CD8-positive, alpha-beta memory T cell (primary cell): Measurements from ENCODE around the gene PLA2G4D. TPM values are rescaled to one million over a fixed set of nuclear protein-coding genes. Genes with fewer than 3 reads are reported as not detected.

Experiments
- CTCF ChIA-PET: fragments of 350-600 bp; sonication (Branson Sonifier 250); formaldehyde crosslinking; loops from one replicate; lab custom pipeline; 2021; ENCODE audit warnings: antibody characterized with exemption; lab: Charles Lee
- POLR2A ChIA-PET: fragments of 350-600 bp; sonication (Branson Sonifier 250); formaldehyde crosslinking; loops from one replicate; lab custom pipeline; 2021; ENCODE audit warnings: antibody characterized with exemption; lab: Charles Lee
- DNase-seq, 5 donors: peaks; one replicate each; pipeline versions ENCODE4 v3.0.0 to v3.0.0-alpha.2; 2020 to 2022; ENCODE audit warnings: mixed read lengths in 1 of 5
- H3K27ac ChIP-seq: one replicate; pipeline ENCODE4 v1.7.0; 2013; ENCODE audit warnings: low read depth, mild to moderate bottlenecking, low read length, moderate library complexity
- H3K27me3 ChIP-seq: 2 replicates; pipeline ENCODE4 v1.7.0; 2013; ENCODE audit warnings: low read length, mild to moderate bottlenecking; ENCODE audit not compliant: insufficient read depth, poor library complexity, severe bottlenecking
- H3K36me3 ChIP-seq: 2 replicates; pipeline ENCODE4 v1.7.0; 2013; ENCODE audit warnings: mild to moderate bottlenecking, low read length, moderate library complexity; ENCODE audit not compliant: insufficient read depth
- H3K4me1 ChIP-seq: 2 replicates; pipeline ENCODE4 v1.7.0; 2013; ENCODE audit warnings: mild to moderate bottlenecking, low read length, moderate library complexity; ENCODE audit not compliant: insufficient read depth
- H3K4me3 ChIP-seq: 2 replicates; pipeline ENCODE4 v1.7.0; 2013; ENCODE audit warnings: mild to moderate bottlenecking, low read length
- H3K9me3 ChIP-seq: 2 replicates; pipeline ENCODE4 v1.7.0; 2013; ENCODE audit warnings: mild to moderate bottlenecking, low read length
- H3K27ac Mint-ChIP-seq, 8 donors: one replicate each; pipeline ENCODE4 v1.8.0; 2020 to 2021; ENCODE audit warnings: mixed read lengths in 8 of 8, mild to moderate bottlenecking in 6 of 8, inconsistent platforms in 3 of 8, moderate library complexity in 3 of 8
- H3K27me3 Mint-ChIP-seq, 2 donors: one replicate each; pipeline ENCODE4 v1.8.0; 2020 to 2021; ENCODE audit warnings: mixed read lengths in 2 of 2, mild to moderate bottlenecking in 1 of 2, moderate library complexity in 1 of 2
- H3K36me3 Mint-ChIP-seq, 3 donors: one replicate each; pipeline ENCODE4 v1.8.0; 2020 to 2021; ENCODE audit warnings: mixed read lengths in 3 of 3, inconsistent platforms in 1 of 3, mild to moderate bottlenecking in 1 of 3
- H3K4me1 Mint-ChIP-seq, 3 donors: one replicate each; pipeline ENCODE4 v1.8.0; 2020 to 2021; ENCODE audit warnings: mixed read lengths in 3 of 3, inconsistent platforms in 1 of 3, mild to moderate bottlenecking in 1 of 3
- H3K4me3 Mint-ChIP-seq, 7 donors: one replicate each; pipeline ENCODE4 v1.8.0; 2020 to 2021; ENCODE audit warnings: mixed read lengths in 7 of 7, mild to moderate bottlenecking in 6 of 7, moderate library complexity in 4 of 7, inconsistent platforms in 2 of 7
- H3K9me3 Mint-ChIP-seq, 5 donors: one replicate each; pipeline ENCODE4 v1.8.0; 2020 to 2022; ENCODE audit warnings: mixed read lengths in 5 of 5, mild to moderate bottlenecking in 3 of 5, moderate library complexity in 2 of 5, inconsistent platforms in 1 of 5
- polyA plus RNA-seq: library from polyadenylated mRNA; unstranded; fragments of 300-500 nt; fragmentation: Illumina TruSeq; gene quantifications from one replicate; pipeline ENCODE4 v1.2.3, GENCODE V29; 2021
- total RNA-seq, 2 experiments: library from RNA; stranded (reverse); gene quantifications; one replicate each; pipeline ENCODE4 v1.2.3, GENCODE V29; 2021

The PLA2G4D gene
- total and polyA plus RNA-seq, 3 experiments from 2014 or later: not detected

DNA sequence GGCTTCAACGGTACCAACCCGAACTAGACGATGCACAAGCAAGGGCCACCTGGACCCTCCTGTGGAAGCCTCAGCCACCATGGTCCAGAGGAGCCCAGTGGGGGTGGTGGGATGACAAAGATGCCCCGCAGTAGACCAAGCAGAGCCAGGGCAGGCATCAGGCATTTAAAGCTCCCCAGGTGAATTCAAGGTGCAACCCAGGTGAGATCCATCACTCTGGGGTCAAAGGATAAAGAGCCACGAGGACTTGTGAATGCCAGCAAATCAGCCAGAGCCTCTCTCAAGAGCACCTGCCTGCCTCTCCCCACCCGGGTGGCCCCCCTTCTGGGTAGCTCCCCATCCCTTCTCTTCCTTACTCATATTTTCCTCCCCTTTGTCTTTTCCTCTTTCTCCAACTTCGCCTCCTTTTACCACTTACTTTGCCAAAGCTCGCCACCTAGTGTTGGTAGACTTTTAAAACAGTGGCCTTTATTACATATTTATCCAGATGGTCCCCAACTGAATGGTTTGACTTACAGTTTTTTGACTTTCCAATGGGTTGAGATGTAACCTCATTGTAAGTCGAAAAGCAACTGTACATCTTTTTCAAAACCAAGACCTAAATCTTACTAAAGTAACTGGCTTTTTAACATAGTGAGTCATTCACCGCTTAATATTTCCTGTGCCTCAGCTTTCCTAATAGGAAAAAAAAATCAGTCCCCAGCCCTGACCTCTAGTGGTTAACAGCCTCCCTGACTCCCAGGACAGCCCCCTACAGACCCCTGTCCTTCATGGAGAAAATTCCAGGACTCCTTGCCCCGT, 43.3 kb upstream of the PLA2G4D start:
- H3K9me3 ChIP-seq: no peaks in the 10 kb centered on the region
- Mint-ChIP-seq H3K27me3 (peaks cover 2 to 16% of the 10 kb centered on the region in 2 donors), H3K36me3 (no peaks in the 10 kb centered on the region), H3K4me3 (peak overlapping the region in 1 of 7 donors; percentile 24), H3K27ac (no peak overlapping the region), H3K4me1 (no peaks in the 10 kb centered on the region), H3K9me3 (no peaks in the 10 kb centered on the region)
- ChIA-PET CTCF (interaction anchor here (1.1 to 1.8 kb wide), 7 partner anchors 16 to 365 kb away, joined by 3 to 5 read pairs (median 3); partner anchors contain the start of genes PLA2G4D and PLA2G4F), POLR2A (no interaction called here)
- H3K27me3 ChIP-seq: no peaks in the 10 kb centered on the region
- H3K4me1 ChIP-seq: no peaks in the 10 kb centered on the region
- H3K4me3 ChIP-seq: no peak overlapping the region
- H3K27ac ChIP-seq: no peak overlapping the region
- peak in 1 of 5 donors; percentile 4 for DNase-seq
- H3K36me3 ChIP-seq: no peaks in the 10 kb centered on the region

DNA sequence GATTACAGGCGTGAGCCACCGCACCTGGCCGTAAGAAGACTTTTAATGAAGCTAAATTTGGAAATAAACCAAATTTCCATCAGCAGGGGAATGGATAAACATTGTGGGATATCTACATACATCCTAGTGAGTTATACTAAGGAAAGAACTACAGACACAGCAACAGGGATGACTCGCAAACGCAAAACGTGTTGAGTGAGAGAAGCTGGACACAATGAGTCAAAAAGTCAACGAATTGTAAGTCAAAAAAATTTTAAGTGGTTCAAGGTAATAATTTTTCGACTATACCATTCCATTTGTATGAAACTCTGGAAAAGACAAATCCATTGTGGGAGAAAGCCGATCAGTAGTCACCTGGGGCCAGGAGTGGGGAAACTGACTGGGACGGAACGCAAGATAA, 42.2 kb upstream of the PLA2G4D start:
- Histone ChIP-seq H3K4me1 (no peaks in the 10 kb centered on the region), H3K9me3 (no peaks in the 10 kb centered on the region), H3K36me3 (no peaks in the 10 kb centered on the region), H3K27ac (no peak overlapping the region), H3K27me3 (no peaks in the 10 kb centered on the region), H3K4me3 (no peak overlapping the region)
- CTCF ChIA-PET: no interaction called here
- Mint-ChIP-seq H3K4me1 (no peaks in the 10 kb centered on the region), H3K4me3 (no peak overlapping the region), H3K36me3 (no peaks in the 10 kb centered on the region), H3K9me3 (no peaks in the 10 kb centered on the region), H3K27me3 (peaks cover 2 to 22% of the 10 kb centered on the region in 2 donors), H3K27ac (no peak overlapping the region)
- POLR2A ChIA-PET: no interaction called here
- DNase-seq: no peak

GRCh38 chr15:42135351-42135750, 41.0 kb upstream of the PLA2G4D start:
- H3K9me3 ChIP-seq: no peaks in the 10 kb centered on the region
- Mint-ChIP-seq H3K4me3 (no peak overlapping the region), H3K27ac (no peak overlapping the region), H3K36me3 (no peaks in the 10 kb centered on the region), H3K27me3 (peaks cover 3 to 30% of the 10 kb centered on the region in 2 donors), H3K9me3 (no peaks in the 10 kb centered on the region), H3K4me1 (no peaks in the 10 kb centered on the region)
- no peaks in the 10 kb centered on the region for H3K36me3 ChIP-seq
- CTCF ChIA-PET: no interaction called here
- POLR2A ChIA-PET: no interaction called here
- H3K27ac ChIP-seq: no peak overlapping the region
- no peak for DNase-seq
- no peaks in the 10 kb centered on the region for H3K4me1 ChIP-seq
- H3K27me3 ChIP-seq: no peaks in the 10 kb centered on the region
- no peak overlapping the region for H3K4me3 ChIP-seq

- ChIA-PET CTCF (no interaction called here), POLR2A (no interaction called here)
- H3K27ac ChIP-seq: no peak overlapping the region
- no peak overlapping the region for H3K4me3 ChIP-seq
- Mint-ChIP-seq H3K36me3 (no peaks in the 10 kb centered on the region), H3K27me3 (peaks cover 7 to 36% of the 10 kb centered on the region in 2 donors), H3K9me3 (no peaks in the 10 kb centered on the region), H3K4me1 (no peaks in the 10 kb centered on the region), H3K27ac (no peak overlapping the region), H3K4me3 (no peak overlapping the region)
- no peaks in the 10 kb centered on the region for H3K9me3 ChIP-seq
- H3K27me3 ChIP-seq: no peaks in the 10 kb centered on the region
- no peaks in the 10 kb centered on the region for H3K36me3 ChIP-seq
- DNase-seq: no peak
- H3K4me1 ChIP-seq: no peaks in the 10 kb centered on the region
Measured at GRCh38 chr15:42134617-42135245, 40.4 kb upstream of the PLA2G4D start.

GRCh38 chr15:42133886-42134502, 39.6 kb upstream of the PLA2G4D start:
- Histone ChIP-seq H3K9me3 (no peaks in the 10 kb centered on the region), H3K4me3 (no peak overlapping the region), H3K36me3 (no peaks in the 10 kb centered on the region), H3K27ac (no peak overlapping the region), H3K4me1 (no peaks in the 10 kb centered on the region), H3K27me3 (no peaks in the 10 kb centered on the region)
- H3K4me3 Mint-ChIP-seq: no peak overlapping the region
- H3K9me3 Mint-ChIP-seq: no peaks in the 10 kb centered on the region
- CTCF ChIA-PET: no interaction called here
- H3K4me1 Mint-ChIP-seq: no peaks in the 10 kb centered on the region
- POLR2A ChIA-PET: no interaction called here
- no peak overlapping the region for H3K27ac Mint-ChIP-seq
- H3K36me3 Mint-ChIP-seq: no peaks in the 10 kb centered on the region
- peak in 3 of 5 donors; percentile 14 to 63 (median 27) for DNase-seq
- H3K27me3 Mint-ChIP-seq: peaks cover 7 to 44% of the 10 kb centered on the region in 2 donors

GRCh38 chr15:42133356-42133755, 39.0 kb upstream of the PLA2G4D start:
- ChIA-PET CTCF (no interaction called here), POLR2A (no interaction called here)
- Histone ChIP-seq H3K27me3 (no peaks in the 10 kb centered on the region), H3K4me1 (no peaks in the 10 kb centered on the region), H3K4me3 (no peak overlapping the region), H3K9me3 (no peaks in the 10 kb centered on the region), H3K27ac (no peak overlapping the region), H3K36me3 (no peaks in the 10 kb centered on the region)
- H3K27ac Mint-ChIP-seq: no peak overlapping the region
- DNase-seq: no peak
- no peak overlapping the region for H3K4me3 Mint-ChIP-seq
- no peaks in the 10 kb centered on the region for H3K36me3 Mint-ChIP-seq
- no peaks in the 10 kb centered on the region for H3K9me3 Mint-ChIP-seq
- peaks cover 7 to 45% of the 10 kb centered on the region in 2 donors for H3K27me3 Mint-ChIP-seq
- H3K4me1 Mint-ChIP-seq: no peaks in the 10 kb centered on the region

DNA sequence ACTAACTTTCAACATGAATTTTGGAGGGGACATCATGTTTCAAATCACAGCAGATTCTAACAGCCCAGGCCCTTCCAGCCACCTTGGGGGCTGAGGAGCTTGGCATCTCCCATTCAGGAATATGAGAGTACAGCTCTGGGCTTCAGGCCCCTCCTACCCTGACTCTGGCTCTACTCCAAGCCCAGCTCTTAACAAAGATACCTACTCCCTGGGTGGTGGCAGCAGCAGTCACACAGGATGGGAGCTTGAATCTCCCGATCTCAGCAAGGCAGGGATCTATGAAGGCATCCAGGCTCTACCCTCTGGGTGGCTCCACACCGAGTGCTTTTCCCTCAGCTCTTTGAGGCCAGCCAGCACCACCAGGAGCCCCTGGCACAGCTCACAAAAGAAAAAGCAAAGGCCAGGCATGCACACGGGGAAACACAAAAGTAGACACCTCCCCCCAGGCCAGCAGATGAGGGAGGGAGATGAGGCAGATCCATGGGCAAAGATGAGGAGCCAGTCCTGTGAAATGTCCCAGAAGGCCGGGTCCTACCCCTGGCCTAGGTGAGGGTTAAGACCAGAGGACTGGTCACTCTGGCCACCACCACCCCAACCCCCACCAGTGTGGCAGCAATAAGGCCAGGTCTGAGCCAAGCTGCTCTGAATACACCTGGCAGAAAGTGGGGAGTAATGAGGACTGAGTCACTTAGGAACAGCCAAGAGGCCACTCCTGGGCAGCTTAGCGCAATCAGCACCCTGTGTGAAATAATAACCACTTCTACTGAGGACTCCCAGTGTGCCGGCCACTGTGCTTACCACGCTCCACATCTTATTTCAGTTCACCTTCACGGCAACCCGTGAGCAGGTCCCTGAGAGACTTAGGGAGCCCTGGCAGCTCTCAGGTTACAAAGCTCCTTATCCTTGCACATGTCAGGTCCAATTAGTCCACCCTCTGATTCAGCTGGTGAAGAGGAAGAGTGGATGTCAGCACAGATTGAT, 37.8 kb upstream of the PLA2G4D start:
- no peak overlapping the region for H3K4me3 ChIP-seq
- no peaks in the 10 kb centered on the region for H3K36me3 ChIP-seq
- no peak overlapping the region for H3K27ac ChIP-seq
- H3K9me3 Mint-ChIP-seq: no peaks in the 10 kb centered on the region
- ChIA-PET POLR2A (interaction anchor here (0.7 kb wide), 1 partner anchor 271 kb away, joined by 3 read pairs; no protein-coding TSS in a partner anchor), CTCF (no interaction called here)
- DNase-seq: no peak
- H3K4me3 Mint-ChIP-seq: no peak overlapping the region
- no peaks in the 10 kb centered on the region for H3K4me1 Mint-ChIP-seq
- H3K4me1 ChIP-seq: no peaks in the 10 kb centered on the region
- no peak overlapping the region for H3K27ac Mint-ChIP-seq
- no peaks in the 10 kb centered on the region for H3K36me3 Mint-ChIP-seq
- peaks cover 16 to 57% of the 10 kb centered on the region in 2 donors for H3K27me3 Mint-ChIP-seq
- H3K9me3 ChIP-seq: no peaks in the 10 kb centered on the region
- H3K27me3 ChIP-seq: no peaks in the 10 kb centered on the region
